ENCODE data around the gene RPS10. TPM values are rescaled to one million over a fixed set of nuclear protein-coding genes. Genes with fewer than 3 reads are reported as not detected.
"Not testable (repeated sequence)": the region's sequence is repeated elsewhere in the genome, so short reads cannot be mapped to it uniquely, and the experiment has no call there.

Gene RPS10
- total and polyA plus RNA-seq, 2 experiments from 2014 or later = 518 to 1,824 TPM

DNA sequence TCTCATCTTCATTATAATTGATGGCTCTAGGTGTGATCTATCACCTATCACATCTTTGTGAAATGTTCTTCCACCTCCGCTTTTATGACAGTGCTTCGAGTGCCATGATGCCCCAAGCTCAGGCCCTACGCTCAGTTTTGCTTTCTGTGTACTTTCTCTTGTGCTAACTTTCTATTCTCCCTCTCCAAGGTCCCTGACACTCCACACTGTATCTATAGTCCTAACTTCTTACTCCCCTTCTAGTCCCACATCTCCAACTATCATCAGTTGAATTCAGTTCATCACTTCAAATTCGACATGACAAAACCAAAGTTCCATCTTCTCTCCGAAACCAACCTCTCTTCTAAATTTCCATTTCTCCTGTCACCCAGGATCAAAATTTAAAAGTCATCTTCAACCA is 50.0 kb downstream of the RPS10 start:
- 97% methylated on average over 5 of the region's 5 CpGs for WGBS (ENCODE audit: low lambda C conversion rate, missing lambda C conversion rate)
- Histone ChIP-seq H3K27me3 (no peaks in the 10 kb centered on the region), H3K9me2 (replicated peaks; ENCODE audit: insufficient read depth) (no peaks in the 10 kb centered on the region), H3K4me2 (no peak overlapping the region), H3K27ac (no peak overlapping the region), H2AFZ (no peak overlapping the region), H3K9me3 (ENCODE audit: low read depth) (no peaks in the 10 kb centered on the region), H3K79me2 (peaks cover 91% of the 10 kb centered on the region), H3K4me1 (ENCODE audit: insufficient read depth) (no peaks in the 10 kb centered on the region), H3K36me3 (replicated peaks; ENCODE audit: insufficient read depth, low read depth) (no peaks in the 10 kb centered on the region), H4K20me1 (ENCODE audit: insufficient read depth, poor library complexity, severe bottlenecking) (peaks cover 26% of the 10 kb centered on the region), H3K4me3 (no peak overlapping the region)
- no peak for TF ChIP-seq EZH2 (IDR thresholded peaks at IDR 0.05; ENCODE audit: borderline replicate concordance)
- TF ChIP-seq, protein P1, sequence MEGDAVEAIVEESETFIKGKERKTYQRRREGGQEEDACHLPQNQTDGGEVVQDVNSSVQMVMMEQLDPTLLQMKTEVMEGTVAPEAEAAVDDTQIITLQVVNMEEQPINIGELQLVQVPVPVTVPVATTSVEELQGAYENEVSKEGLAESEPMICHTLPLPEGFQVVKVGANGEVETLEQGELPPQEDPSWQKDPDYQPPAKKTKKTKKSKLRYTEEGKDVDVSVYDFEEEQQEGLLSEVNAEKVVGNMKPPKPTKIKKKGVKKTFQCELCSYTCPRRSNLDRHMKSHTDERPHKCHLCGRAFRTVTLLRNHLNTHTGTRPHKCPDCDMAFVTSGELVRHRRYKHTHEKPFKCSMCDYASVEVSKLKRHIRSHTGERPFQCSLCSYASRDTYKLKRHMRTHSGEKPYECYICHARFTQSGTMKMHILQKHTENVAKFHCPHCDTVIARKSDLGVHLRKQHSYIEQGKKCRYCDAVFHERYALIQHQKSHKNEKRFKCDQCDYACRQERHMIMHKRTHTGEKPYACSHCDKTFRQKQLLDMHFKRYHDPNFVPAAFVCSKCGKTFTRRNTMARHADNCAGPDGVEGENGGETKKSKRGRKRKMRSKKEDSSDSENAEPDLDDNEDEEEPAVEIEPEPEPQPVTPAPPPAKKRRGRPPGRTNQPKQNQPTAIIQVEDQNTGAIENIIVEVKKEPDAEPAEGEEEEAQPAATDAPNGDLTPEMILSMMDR (IDR thresholded peaks at IDR 0.05; ENCODE audit: poor library complexity) = no peak
- no peak for TF ChIP-seq EZH2phosphoT487 (IDR thresholded peaks at IDR 0.05; ENCODE audit: low read depth, severe bottlenecking, unreplicated experiment)
- DNase-seq (ENCODE audit: low spot score) = no peak

DNA sequence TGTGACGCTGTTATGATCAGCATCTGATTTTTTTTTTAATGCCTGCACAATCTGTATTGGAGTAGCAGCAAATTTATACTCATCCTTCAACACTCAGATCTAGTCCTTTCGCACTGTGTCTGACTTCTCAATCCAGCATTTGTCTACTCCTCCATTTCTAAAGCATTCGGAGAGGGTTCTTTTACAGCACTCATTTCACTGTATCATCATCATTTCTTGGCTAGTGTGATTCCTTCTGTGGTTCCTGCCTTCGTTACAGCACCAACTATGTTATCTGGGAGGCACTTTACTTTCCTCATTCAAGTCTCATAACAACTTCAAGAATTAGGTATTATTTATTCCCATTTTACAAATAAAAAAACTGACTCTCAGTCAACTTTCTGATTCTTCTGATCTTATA is 51.4 kb downstream of the RPS10 start:
- no peaks in the 10 kb centered on the region for H3K36me3 ChIP-seq (replicated peaks; ENCODE audit: insufficient read depth, low read depth)
- no peaks in the 10 kb centered on the region for H3K9me3 ChIP-seq (ENCODE audit: low read depth)
- H4K20me1 ChIP-seq (ENCODE audit: insufficient read depth, poor library complexity, severe bottlenecking) = peaks cover 26% of the 10 kb centered on the region
- no peak overlapping the region for H3K4me3 ChIP-seq
- peaks cover 91% of the 10 kb centered on the region for H3K79me2 ChIP-seq
- H3K9me2 ChIP-seq (replicated peaks; ENCODE audit: insufficient read depth) = no peaks in the 10 kb centered on the region
- H3K4me1 ChIP-seq (ENCODE audit: insufficient read depth) = no peaks in the 10 kb centered on the region
- no peak overlapping the region for H3K27ac ChIP-seq
- H2AFZ ChIP-seq = no peak overlapping the region
- DNase-seq (ENCODE audit: low spot score) = no peak
- TF ChIP-seq, protein P1 (IDR thresholded peaks at IDR 0.05; ENCODE audit: poor library complexity) = no peak
- TF ChIP-seq EZH2phosphoT487 (IDR thresholded peaks at IDR 0.05; ENCODE audit: low read depth, severe bottlenecking, unreplicated experiment) = no peak
- TF ChIP-seq EZH2 (IDR thresholded peaks at IDR 0.05; ENCODE audit: borderline replicate concordance) = no peak
- H3K4me2 ChIP-seq = no peak overlapping the region
- H3K27me3 ChIP-seq = no peaks in the 10 kb centered on the region
- 82% methylated on average over 4 of the region's 4 CpGs for WGBS (ENCODE audit: low lambda C conversion rate, missing lambda C conversion rate)

DNA sequence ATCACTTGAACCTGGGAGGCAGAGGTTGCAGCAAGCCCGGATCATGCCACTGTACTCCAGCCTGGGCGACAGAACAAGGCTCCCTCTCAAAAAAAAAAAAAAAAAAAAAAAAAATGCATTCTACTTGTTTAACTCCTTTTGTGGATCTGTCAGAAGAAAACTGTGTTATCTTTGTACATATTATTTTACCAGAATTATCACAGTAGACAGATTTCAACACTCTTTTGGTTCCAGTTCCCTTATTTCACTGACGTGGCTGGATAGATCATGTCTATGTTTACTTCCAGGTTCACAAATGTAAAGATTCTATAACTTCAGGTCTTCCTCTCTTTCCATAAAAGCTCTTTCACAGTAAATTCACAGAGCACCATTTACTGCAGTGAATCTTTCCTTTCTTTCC is 51.8 kb downstream of the RPS10 start:
- no peaks in the 10 kb centered on the region for H3K36me3 ChIP-seq (replicated peaks; ENCODE audit: insufficient read depth, low read depth)
- no peaks in the 10 kb centered on the region for H3K27me3 ChIP-seq
- H3K4me1 ChIP-seq (ENCODE audit: insufficient read depth) = no peaks in the 10 kb centered on the region
- peaks cover 91% of the 10 kb centered on the region for H3K79me2 ChIP-seq
- H2AFZ ChIP-seq = no peak overlapping the region
- no peak overlapping the region for H3K4me2 ChIP-seq
- 74% methylated on average over 3 of the region's 3 CpGs for WGBS (ENCODE audit: low lambda C conversion rate, missing lambda C conversion rate)
- DNase-seq (ENCODE audit: low spot score) = no peak
- H3K9me3 ChIP-seq (ENCODE audit: low read depth) = no peaks in the 10 kb centered on the region
- H3K27ac ChIP-seq = no peak overlapping the region
- H3K9me2 ChIP-seq (replicated peaks; ENCODE audit: insufficient read depth) = no peaks in the 10 kb centered on the region
- no peak overlapping the region for H3K4me3 ChIP-seq
- TF ChIP-seq EZH2phosphoT487 (IDR thresholded peaks at IDR 0.05; ENCODE audit: low read depth, severe bottlenecking, unreplicated experiment) = no peak
- TF ChIP-seq, protein P1 (IDR thresholded peaks at IDR 0.05; ENCODE audit: poor library complexity) = no peak
- no peak for TF ChIP-seq EZH2 (IDR thresholded peaks at IDR 0.05; ENCODE audit: borderline replicate concordance)
- peaks cover 26% of the 10 kb centered on the region for H4K20me1 ChIP-seq (ENCODE audit: insufficient read depth, poor library complexity, severe bottlenecking)

DNA sequence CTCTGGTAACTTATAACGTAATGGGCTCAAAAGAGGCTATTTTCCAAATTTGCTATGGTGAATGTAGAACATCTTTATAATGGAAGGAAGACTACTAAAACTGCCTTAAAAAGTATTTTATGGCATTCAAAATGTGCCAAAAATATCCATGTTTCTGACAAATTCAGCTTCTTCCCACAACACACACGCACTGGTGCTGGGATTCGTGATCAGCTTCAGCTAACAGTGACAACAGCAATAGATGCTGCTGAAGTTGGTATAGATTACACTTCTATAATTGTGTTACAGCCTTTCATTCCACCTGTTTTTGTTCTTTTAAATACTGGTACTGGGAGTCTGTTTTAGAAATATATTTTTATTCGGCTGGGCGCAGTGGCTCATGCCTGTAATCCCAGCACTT is 52.4 kb downstream of the RPS10 start:
- Histone ChIP-seq H3K79me2 (peaks cover 90% of the 10 kb centered on the region), H3K27ac (no peak overlapping the region)
- WGBS (ENCODE audit: low lambda C conversion rate, missing lambda C conversion rate) = 97% methylated on average over 5 of the region's 5 CpGs

DNA sequence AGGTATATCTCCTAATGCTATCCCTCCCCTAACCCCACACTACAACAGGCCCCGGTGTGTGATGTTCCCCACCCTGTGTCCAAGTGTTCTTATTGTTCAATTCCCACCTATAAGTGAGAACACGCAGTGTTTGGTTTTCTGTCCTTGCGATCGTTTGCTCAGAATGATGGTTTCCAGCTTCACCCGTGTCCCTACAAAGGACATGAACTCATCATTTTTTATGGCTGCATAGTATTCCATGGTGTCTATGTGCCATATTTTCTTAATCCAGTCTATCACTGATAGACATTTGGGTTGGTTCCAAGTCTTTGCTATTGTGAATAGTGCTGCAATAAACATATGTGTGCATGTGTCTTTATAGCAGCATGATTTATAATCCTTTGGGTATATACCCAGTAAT is 54.0 kb downstream of the RPS10 start:
- H3K36me3 ChIP-seq (replicated peaks; ENCODE audit: insufficient read depth, low read depth); H3K4me2 ChIP-seq; H3K4me3 ChIP-seq; H2AFZ ChIP-seq; H3K4me1 ChIP-seq (ENCODE audit: insufficient read depth); DNase-seq (ENCODE audit: low spot score); H3K27me3 ChIP-seq; H3K9me2 ChIP-seq (replicated peaks; ENCODE audit: insufficient read depth); H3K27ac ChIP-seq; H3K9me3 ChIP-seq (ENCODE audit: low read depth): not testable (repeated sequence)
- Histone ChIP-seq H3K79me2 (peaks cover 81% of the 10 kb centered on the region), H4K20me1 (ENCODE audit: insufficient read depth, poor library complexity, severe bottlenecking) (peaks cover 15% of the 10 kb centered on the region)
- WGBS (ENCODE audit: low lambda C conversion rate, missing lambda C conversion rate) = 97% methylated on average over 5 of the region's 5 CpGs

More for the DNA sequence above, 52.4 kb downstream of the RPS10 start:
- Histone ChIP-seq H3K9me3 (ENCODE audit: low read depth) (no peaks in the 10 kb centered on the region), H3K9me2 (replicated peaks; ENCODE audit: insufficient read depth) (no peaks in the 10 kb centered on the region), H3K4me3 (no peak overlapping the region), H3K27me3 (no peaks in the 10 kb centered on the region), H3K4me2 (no peak overlapping the region), H3K36me3 (replicated peaks; ENCODE audit: insufficient read depth, low read depth) (no peaks in the 10 kb centered on the region), H4K20me1 (ENCODE audit: insufficient read depth, poor library complexity, severe bottlenecking) (peaks cover 21% of the 10 kb centered on the region), H2AFZ (no peak overlapping the region), H3K4me1 (ENCODE audit: insufficient read depth) (no peaks in the 10 kb centered on the region)
- TF ChIP-seq, protein P1 (IDR thresholded peaks at IDR 0.05; ENCODE audit: poor library complexity) = no peak
- TF ChIP-seq EZH2phosphoT487 (IDR thresholded peaks at IDR 0.05; ENCODE audit: low read depth, severe bottlenecking, unreplicated experiment) = no peak
- TF ChIP-seq EZH2 (IDR thresholded peaks at IDR 0.05; ENCODE audit: borderline replicate concordance) = no peak
- no peak for DNase-seq (ENCODE audit: low spot score)
